Right kidney (tissue), 9 donors: ENCODE measurements around the gene TINCR.
"Not testable (repeated sequence)": the region's sequence is repeated elsewhere in the genome, so short reads cannot be mapped to it uniquely, and the experiment has no call there.

Experiments used
- DNase-seq: peaks from one replicate; pipeline ENCODE4 v3.0.0-alpha.2; 2016
- long read RNA-seq, 8 donors: transcript quantifications; one replicate each; lab custom pipeline, GENCODE V29; 2026

TINCR gene
- long read RNA-seq, donor 1, result 0 reads
- long read RNA-seq, donor 2, partial matches to known transcripts, result 0 of 1 reads
- long read RNA-seq, donor 2, other reads (novel, unspliced or antisense), result 0 of 1 reads
- long read RNA-seq, donor 3, partial matches to known transcripts, result 0 of 1 reads
- long read RNA-seq, donor 3, other reads (novel, unspliced or antisense), result 0 of 1 reads
- long read RNA-seq, donor 4, result 0 reads
- long read RNA-seq, donor 5, result 0 reads
- long read RNA-seq, donor 6, result 0 reads
- long read RNA-seq, donor 7, result 0 reads
- long read RNA-seq, donor 8, partial matches to known transcripts, result 0 of 1 reads
- long read RNA-seq, donor 8, other reads (novel, unspliced or antisense), result 0 of 1 reads

DNA sequence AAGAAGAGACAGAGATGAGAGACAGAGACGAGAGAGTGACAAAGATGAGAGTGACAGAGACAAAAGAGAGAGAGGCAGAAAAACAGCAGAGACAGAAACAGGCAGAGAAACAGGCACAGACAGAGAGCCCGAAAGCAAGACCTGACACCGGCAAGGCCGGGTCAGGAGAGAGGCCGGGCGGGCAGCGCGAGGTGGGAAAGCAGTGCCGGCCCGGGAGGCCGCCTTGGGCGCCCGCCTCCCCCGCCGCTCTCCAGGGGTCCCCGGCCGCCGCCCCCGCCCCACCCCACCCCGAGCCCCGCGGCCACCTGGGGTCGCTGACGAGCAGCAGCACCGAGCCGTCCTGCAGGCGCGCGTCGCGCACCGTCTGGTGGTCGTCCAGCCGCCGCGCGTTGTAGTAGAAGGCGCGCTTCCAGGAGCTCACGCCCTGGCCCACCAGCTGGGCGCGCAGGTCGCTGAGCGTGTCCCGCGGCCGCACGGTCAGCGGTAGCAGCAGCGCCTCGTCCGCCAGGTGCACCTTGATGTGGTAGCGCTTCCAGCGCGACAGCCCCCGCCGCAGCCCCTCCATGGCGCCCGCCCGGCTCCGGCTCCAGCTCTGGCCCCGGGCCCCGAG lies at the start of gene TINCR:
Gene TINCR, minus strand, starts transcription at position 594 of the 610 bp plus-strand sequence.
- DNase-seq, result peak; percentile 27

GRCh38 chr19:5617080-5617479 lies 49.3 kb upstream of the TINCR start:
- no peak for DNase-seq

GRCh38 chr19:5615756-5616327 lies 48.1 kb upstream of the TINCR start:
- DNase-seq, result no peak

DNA sequence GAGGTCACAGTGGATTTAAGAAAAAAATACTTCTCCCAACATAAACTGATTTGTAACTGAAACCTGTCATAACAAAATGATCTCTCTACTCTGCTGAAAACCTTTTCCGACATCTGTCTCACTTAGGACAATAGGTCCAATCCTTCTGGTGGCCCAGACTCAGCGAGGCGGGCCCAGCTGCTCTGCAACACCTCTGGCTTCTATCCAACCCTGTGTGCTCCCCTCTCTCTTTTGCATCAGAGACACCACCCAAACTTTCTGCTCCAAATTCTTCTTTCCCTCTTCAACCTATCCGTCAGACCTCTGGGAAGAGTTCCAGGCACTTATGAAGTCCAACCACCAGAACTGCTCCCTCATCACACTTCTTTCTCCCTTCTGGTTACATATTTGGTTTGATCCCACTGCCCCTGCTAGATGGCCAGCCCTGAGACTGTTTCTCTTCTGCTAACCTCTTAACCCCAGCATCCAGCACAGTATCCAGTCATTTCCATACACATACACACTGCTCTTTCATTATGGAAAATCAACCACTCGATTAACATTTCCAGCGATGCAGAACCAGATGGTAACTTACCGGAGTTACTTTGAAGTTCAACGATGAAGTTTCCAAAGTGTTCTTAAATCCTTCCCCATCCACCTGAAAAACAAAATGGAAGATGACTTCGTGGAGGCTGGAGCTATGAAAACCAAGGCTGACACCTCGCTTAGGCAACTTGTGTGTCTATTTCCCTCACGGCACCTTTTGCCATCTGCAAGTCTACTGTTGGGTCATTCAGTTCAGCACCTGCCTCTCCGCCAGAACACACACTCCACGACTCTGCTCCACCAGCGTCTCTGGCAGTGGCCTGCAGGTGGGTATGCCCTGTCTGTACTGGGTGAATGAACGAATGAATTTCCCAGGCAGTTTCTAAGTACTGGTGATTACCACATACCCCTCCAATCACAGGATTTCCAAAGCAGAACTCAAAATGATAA lies 45.4 kb upstream of the TINCR start:
- no peak for DNase-seq

DNA sequence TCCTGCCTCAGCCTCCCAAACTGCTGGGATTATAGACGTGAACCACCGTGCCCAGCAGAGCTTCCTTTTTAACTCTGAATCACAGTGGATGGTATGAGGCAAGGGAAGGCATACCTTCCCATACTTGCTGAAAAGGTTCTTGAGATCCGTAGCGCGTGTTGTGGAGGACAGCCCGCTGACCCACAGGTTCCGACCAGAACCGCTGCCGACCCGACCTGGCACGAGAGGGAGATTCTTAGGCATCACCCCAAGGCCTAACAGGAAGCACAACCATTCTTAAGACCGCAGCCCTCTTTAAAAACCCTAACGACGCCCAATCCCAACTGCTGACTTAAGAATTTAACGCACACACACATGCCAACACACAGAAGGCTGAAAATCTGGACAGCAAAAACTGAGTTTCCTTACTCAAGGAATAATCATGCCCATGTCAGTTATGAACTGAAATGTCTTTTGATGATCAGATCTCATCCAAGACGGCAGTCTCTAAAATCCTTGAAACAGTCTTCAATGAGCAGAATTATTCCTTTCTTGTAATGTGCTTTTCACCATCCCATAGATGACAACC lies 42.2 kb upstream of the TINCR start:
- no peak for DNase-seq

DNA sequence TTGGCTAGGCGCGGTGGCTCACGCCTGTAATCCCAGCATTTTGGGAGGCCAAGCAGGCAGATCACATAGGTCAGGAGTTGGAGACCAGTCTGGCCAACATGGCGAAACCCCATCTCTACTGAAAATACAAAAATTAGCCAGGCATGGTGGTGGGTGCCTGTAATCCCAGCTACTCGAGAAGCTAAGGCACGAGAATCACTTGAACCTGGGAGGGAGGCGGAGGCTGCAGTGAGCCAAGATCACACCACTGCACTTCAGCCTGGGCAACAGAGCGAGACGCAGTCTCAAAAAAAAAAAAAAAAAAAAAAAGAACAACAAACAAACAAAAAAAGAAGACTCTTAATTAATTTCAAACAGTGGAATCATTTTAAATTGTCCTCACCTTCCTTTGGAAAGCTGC lies 41.0 kb upstream of the TINCR start:
- not testable (repeated sequence) for DNase-seq

DNA sequence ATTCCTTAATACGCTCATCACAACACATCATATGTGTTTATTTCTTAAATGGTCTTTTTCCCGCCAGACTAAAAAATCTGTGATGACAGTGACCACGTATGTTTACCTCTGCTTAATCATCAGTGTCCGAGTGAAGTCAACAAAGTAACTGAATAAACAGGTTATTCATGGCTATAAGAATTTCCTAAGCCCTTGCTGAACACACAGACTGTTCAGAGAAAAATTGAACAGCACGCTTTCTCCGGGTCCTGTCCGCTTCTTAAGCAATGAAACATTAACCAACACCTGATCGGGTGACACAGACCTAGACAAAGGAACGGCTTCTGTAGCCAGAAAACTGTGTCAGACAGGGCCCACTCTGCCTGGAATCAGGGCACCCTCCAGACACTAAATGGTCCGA lies 40.5 kb upstream of the TINCR start:
- DNase-seq, result no peak

DNA sequence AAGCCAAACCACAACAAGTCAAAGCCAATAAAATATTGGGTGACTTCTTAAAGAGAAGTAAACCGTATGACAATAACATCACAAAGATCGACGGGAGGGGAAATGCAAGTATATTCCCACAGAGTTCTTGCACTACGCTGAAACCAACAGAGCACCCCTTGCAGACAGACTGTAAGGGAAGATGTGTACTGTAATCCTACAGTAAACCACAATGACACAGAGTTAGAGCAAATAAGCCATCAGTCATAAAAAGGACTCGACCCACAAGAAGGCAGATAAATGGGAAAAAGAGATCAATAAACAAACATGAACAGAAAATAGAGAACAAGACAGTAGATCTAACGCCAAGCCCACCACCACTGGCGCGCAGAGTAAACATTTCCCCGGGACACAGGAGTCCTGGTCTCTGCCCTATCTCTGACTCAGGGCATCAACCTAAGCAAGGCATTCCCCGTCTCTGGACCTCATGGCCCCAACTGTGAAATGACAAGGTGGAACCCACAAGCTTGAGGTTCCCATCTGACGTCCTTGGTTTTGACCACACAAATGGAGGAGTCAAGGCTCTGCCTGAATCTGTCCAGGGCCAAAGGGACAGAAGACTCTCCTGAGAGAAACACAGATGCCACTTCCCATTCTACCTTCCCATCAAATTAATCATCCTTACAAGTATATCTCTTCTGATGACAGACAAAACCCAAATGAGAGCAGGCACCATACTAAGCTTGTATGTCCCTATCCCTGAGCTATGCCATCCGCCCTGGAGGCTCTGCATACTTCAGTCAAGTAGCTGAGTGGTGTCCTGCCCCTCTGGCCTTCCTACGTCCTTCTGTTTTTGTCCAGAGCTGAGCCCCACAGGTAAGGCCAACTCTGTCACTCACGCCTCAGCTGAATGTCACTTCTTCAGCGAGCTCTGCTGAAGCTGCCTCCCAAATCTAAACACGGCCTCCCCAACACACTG lies 39.8 kb upstream of the TINCR start:
- DNase-seq, result no peak

- DNase-seq, result no peak
These were observed 37.6 kb upstream of the TINCR start for GRCh38 chr19:5605362-5605761.

GRCh38 chr19:5603626-5604025 lies 35.9 kb upstream of the TINCR start:
- no peak for DNase-seq

DNA sequence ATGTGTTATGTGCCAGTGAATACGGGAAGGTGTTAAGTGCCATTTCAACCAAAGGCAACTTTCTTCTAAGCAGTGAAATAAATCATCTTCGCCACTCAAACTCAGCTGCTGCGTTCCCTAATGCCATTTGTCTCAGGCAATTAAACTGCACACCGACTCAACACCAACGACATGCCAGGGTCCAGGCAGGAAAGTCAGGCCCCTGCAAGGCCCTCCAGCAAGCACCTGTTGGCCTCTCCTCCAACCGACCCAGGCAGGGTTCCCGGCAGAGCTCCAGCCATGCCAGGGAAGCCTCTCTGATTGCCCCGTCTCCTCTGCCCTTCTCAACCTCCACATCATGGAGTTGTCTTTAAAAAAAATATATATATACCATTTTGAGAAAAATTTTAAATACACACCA lies 33.0 kb upstream of the TINCR start:
- no peak for DNase-seq

DNA sequence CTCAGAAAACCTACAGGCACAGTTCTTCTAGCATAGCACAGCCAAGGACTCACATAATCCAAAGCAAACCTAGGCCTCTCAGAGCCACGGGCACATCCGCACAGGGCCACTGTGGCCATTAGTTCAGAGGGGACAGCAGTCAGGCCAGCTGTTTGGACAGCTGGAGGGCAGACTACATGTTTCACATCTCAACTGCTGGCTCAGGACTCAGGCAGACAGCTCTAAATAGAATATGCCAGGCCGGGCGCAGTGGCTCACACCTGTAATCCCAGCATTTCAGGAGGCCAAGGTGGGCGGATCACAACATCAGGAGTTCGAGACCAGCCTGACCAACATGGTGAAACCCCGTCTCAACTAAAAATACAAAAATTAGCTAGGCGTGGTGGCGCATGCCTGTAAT lies 28.0 kb upstream of the TINCR start:
- DNase-seq, result no peak

DNA sequence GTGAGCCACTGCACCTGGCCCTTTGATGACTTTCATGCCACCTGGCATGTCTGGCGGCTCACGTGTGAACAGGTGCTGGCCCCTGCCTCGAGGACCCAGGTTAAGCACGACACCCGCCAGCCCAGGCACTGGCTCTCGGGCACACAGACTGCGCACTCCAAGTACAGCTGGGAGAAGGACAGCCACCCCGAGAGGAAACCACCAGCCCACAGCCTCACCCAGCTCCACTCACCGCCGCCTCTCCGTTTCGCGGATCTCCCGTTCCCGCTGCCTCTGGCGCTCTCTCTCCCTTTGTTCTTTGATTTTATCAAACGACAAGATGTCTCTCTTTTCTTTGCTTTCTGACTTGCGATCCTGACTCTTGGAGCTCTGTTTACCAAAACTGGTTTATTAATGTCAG lies 27.4 kb upstream of the TINCR start:
- DNase-seq, result no peak

DNA sequence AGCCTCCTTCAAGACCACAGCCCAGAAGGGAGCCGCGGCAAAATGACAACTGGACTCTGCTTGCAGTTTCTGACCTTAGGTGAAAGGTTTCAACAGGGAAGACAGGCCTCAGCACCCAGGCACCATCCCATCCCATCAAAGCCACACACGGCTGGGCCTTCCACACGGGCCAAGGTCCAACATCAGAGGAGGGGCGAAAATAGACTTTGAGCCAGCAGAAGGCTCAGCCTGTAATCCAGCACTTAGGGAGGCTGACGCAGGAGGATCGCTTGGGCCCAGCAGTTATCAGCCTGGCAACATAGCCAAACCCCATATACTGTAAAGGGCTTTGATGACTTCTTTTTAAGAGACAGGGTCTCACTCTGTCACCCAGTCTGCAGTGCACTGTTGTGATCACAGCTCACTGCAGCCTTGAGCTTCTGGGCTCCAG lies 26.8 kb upstream of the TINCR start:
- DNase-seq, result no peak

DNA sequence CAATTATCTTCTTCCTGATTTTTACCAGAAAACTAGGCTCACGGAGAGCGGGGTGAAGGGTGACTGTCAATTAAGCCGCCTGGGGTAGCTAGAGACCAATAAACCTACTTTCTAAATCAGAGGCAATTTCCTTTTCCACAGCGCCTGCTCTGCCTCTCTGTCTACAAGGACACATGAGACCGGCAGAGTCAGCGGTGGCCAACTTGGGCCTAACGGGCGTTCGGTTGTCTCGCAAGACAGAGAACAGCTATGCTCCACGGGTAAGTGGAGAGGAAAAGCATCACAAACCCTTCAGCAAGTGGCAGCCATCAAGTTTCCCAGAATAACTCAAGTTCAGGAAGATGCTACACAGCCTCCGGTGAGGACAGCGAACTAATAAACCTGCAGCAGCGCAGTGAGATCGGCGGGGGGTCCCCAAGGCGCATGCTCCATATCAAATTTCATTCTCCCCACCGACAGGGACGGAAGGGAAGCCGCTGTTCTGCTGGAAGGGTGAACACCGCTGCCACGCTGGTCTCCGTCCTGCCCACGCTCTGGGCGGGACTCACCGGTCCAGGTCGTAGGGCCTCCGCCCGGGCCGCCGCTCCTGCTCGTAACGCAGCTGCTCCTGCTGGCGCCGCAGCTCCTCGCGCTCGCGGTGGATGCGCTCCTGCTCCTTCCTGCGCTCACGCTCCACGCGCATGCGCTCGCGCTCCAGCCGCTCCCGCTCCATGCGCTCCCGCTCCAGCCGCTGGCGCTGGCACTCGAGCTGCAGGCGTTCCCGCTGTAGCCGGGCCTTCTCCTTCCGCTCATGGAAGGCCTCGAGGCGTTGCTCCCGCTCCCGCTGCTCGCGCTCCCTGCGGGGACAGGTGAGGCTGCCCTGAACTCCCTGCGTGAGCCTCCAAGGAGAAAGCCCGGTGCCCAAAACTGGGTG lies 25.8 kb upstream of the TINCR start:
- no peak for DNase-seq

DNA sequence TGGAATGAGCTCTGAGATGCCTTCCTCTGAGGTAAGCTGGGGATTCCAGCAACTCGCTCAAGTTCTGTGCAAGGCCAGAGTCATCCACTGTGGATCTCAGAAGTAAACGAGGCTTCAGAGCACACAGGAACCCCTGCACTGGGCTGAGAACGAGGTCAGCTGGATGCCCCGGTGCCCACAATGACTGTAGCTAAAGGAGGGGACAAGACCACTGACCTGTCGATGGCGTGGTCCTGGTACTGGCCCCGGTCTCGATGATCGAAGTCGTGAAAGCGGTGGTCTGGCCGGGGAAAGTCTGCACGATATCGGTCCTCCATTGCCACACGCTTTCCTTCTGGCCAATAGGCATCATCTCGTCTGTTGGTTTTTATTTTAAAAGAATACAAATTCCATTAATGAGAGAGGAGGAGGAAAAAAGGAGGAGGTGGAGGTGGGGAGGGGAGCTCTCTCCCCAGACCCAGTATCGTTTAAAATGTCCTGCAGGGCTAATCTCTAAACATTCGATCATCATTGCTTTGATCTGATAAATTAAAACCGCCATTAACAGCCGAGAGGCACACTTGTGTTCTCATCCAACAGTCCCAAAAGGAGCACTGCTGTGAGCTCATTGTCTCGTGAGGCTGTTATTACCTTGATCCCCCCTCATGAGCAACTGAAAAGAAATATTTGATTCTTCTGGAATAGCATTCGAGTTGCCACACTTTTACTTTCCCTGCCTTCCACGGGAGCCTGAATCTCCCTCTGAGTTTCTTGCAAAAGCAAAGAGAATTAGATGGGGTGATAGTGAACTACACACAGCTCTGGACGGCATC lies 25.0 kb upstream of the TINCR start:
- no peak for DNase-seq

GRCh38 chr19:5591476-5591875 lies 23.7 kb upstream of the TINCR start:
- no peak for DNase-seq

- no peak for DNase-seq
These were observed 23.1 kb upstream of the TINCR start for GRCh38 chr19:5590865-5591154.

DNA sequence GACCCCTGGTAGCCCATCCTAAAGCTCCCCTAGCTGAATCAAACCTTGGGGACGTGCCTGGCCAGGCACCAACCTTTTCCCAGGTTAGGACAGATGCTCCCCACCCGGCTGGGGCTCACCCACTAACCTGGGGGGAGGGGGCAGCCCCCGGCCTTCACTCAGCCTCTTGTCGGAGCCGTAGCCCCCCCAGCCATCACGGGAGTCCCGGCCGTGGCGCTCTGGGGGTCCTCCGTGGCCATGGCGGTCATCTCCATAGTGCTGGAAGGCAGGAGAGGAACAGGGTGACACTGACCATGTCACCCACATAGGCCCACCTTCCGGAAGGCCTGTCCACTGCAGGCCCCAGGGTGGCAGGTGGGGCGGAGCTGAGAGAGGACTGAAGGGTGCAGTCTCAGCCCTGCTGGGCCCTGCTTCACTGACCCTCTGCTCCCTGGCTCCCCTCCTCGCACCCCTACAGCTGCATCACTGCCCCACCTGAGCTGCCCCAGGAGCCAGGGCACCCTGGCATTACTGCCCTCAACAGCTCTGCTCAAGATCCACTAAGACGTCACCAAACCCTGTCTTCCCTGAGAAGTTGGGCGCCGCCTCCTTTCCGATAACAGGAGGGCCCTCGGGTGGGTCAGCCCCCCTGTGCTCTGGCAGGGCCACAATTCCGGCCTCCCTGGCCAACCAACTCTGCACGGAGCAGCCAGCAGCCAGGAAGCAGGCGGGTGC lies 22.6 kb upstream of the TINCR start:
- no peak for DNase-seq
